PC-3 (cell line): ENCODE data around the gene KCNQ2. TPM values are rescaled to one million over a fixed set of nuclear protein-coding genes. Genes with fewer than 3 reads are reported as not detected.
A peak's percentile ranks its signal among the peaks of the same experiment; 100 is the strongest.

Experiments used
- ATAC-seq: fragments of 200-7000 bp; cut with Tn5 transposase; 2 replicates; pipeline ENCODE4 v1.9.1; 2020; ENCODE audit warnings: mild to moderate bottlenecking, moderate library complexity
- BruUV-seq: library from RNA; stranded (reverse); fragments of 400-500 nt; replicated peaks from 2 replicates; lab custom pipeline; 2021; lab: Mats Ljungman, UMichigan
- CTCF ChIA-PET: fragments of 300-600 bp; sonication (Branson Sonifier 250); formaldehyde crosslinking; loops from one replicate; lab custom pipeline; 2022; ENCODE audit warnings: antibody characterized with exemption; lab: Charles Lee
- POLR2A ChIA-PET: fragments of 300-600 bp; sonication (Branson Sonifier 250); formaldehyde crosslinking; loops from one replicate; lab custom pipeline; 2022; ENCODE audit warnings: antibody characterized with exemption; ENCODE audit not compliant: unreplicated experiment; lab: Charles Lee
- DNase-seq: peaks from one replicate; pipeline ENCODE4 v3.0.0-alpha.2; 2015
- H2AFZ ChIP-seq: fragments of 300-600 bp; sonication (generic); 2 replicates; pipeline ENCODE4 v1.6.0; 2016; ENCODE audit warnings: antibody characterized with exemption, low read length
- H3F3A ChIP-seq: fragments of 300-600 bp; sonication (generic); one replicate; pipeline ENCODE4 v1.6.0; 2017; ENCODE audit warnings: antibody characterized with exemption, low read length, control low read depth, mild to moderate bottlenecking; ENCODE audit not compliant: unreplicated experiment
- H3K27ac ChIP-seq: fragments of 300-600 bp; sonication (generic); 2 replicates; pipeline ENCODE4 v1.5.1; 2016; ENCODE audit warnings: mild to moderate bottlenecking, low read length
- H3K27me3 ChIP-seq: fragments of 300-600 bp; sonication (generic); 2 replicates; pipeline ENCODE4 v1.6.1; 2016; ENCODE audit warnings: low read length, mixed read lengths
- H3K36me3 ChIP-seq: fragments of 300-600 bp; sonication (generic); 2 replicates; pipeline ENCODE4 v1.6.1; 2016; ENCODE audit warnings: low read depth, mixed run types, low read length, mixed read lengths
- H3K4me1 ChIP-seq: fragments of 300-600 bp; sonication (generic); 2 replicates; pipeline ENCODE4 v1.5.1; 2016; ENCODE audit warnings: low read length; ENCODE audit not compliant: insufficient read depth
- H3K4me2 ChIP-seq: fragments of 300-600 bp; sonication (generic); 2 replicates; pipeline ENCODE4 v1.6.0; 2016; ENCODE audit warnings: low read length
- H3K4me3 ChIP-seq: fragments of 300-600 bp; sonication (generic); 2 replicates; pipeline ENCODE4 v1.5.1; 2016; ENCODE audit warnings: mild to moderate bottlenecking, low read length, mixed read lengths
- H3K79me2 ChIP-seq: fragments of 300-600 bp; sonication (generic); 2 replicates; pipeline ENCODE4 v1.6.1; 2017; ENCODE audit warnings: low read length, mixed read lengths
- H3K9ac ChIP-seq: fragments of 300-600 bp; sonication (generic); 2 replicates; pipeline ENCODE4 v1.6.0; 2016; ENCODE audit warnings: mild to moderate bottlenecking, low read length
- H3K9me2 ChIP-seq: fragments of 300-600 bp; sonication (generic); replicated peaks from 2 replicates; pipeline ENCODE4 v1.6.1; 2016; ENCODE audit warnings: mixed run types, low read length, mixed read lengths
- H3K9me3 ChIP-seq: fragments of 300-600 bp; sonication (generic); 2 replicates; pipeline ENCODE4 v1.6.1; 2016; ENCODE audit warnings: low read length, mixed read lengths
- H4K20me1 ChIP-seq: fragments of 300-600 bp; sonication (generic); 2 replicates; pipeline ENCODE4 v1.6.1; 2016; ENCODE audit warnings: low read length, mixed read lengths
- CTCF ChIP-seq: fragments of 300-600 bp; sonication (generic); conservative IDR thresholded peaks from 2 replicates; pipeline ENCODE4 v1.5.1; 2017; ENCODE audit warnings: antibody characterized with exemption, low read depth, mild to moderate bottlenecking, low read length
- EZH2 ChIP-seq: fragments of 300-600 bp; sonication (generic); IDR thresholded peaks from one replicate; pipeline ENCODE4 v1.6.1; 2017; ENCODE audit warnings: antibody characterized with exemption, mild to moderate bottlenecking, low read length; ENCODE audit not compliant: unreplicated experiment
- EZH2phosphoT487 ChIP-seq: fragments of 300-600 bp; sonication (generic); IDR thresholded peaks from 2 replicates; pipeline ENCODE4 v1.6.1; 2018; ENCODE audit warnings: mild to moderate bottlenecking, antibody characterized with exemption, low read length, borderline replicate concordance
- intact Hi-C: fragments of 100-400 bp; cut with micrococcal nuclease; formaldehyde crosslinking; loops from 2 replicates; pipeline ENCODE4 v1.9.0; 2023
- total RNA-seq: library from RNA; depleted of rRNA; stranded (reverse); fragments of >200 nt; gene quantifications from 2 replicates; pipeline ENCODE4 v1.2.3, GENCODE V29; 2014

KCNQ2 gene
- total RNA-seq, 1 experiment from 2014 or later = not detected

DNA sequence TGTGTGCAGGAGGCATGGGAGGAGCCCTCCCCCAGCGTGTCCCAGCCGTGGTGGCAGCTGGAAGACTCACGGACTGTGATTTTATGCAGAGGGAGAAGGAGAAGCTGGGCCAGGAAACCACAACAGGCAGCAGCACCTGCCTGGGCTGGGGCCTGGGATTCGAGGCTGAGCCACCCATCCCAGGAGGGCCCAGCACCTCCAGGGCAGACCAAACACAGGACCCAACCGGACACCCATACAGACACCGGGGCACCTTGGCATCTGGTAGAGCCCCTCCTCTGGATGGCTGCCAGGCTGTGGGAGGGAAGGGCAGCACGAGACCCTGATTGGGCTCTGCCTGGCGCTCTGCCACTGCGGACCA is 69.6 kb downstream of the KCNQ2 start:
- Histone ChIP-seq H2AFZ (no peak overlapping the region), H3K27me3 (peaks cover 40% of the 10 kb centered on the region), H3K4me2 (no peak overlapping the region), H3K9me2 (no peaks in the 10 kb centered on the region), H3K79me2 (no peaks in the 10 kb centered on the region), H3K36me3 (no peaks in the 10 kb centered on the region), H3F3A (no peaks in the 10 kb centered on the region), H3K4me3 (no peak overlapping the region), H3K27ac (no peak overlapping the region), H3K4me1 (no peaks in the 10 kb centered on the region), H3K9ac (no peak overlapping the region), H4K20me1 (no peaks in the 10 kb centered on the region), H3K9me3 (no peaks in the 10 kb centered on the region)
- ChIA-PET CTCF (no interaction called here), POLR2A (no interaction called here)
- DNase-seq (no peak), ATAC-seq (peak; percentile 27; the same call in 1 of the 2 replicates)
- TF ChIP-seq EZH2phosphoT487 = no peak
- TF ChIP-seq CTCF = no peak
- TF ChIP-seq EZH2 = no peak
- no TSS peak for BruUV-seq
- intact Hi-C loops = no loop called here

GRCh38 chr20:63402181-63402859 is 70.1 kb downstream of the KCNQ2 start:
- no TSS peak for BruUV-seq
- POLR2A ChIA-PET = no interaction called here
- ATAC-seq = peak; percentile 49; the same call in 1 of the 2 replicates

More at GRCh38 chr20:63402181-63402859, 70.1 kb downstream of the KCNQ2 start:
- Histone ChIP-seq H3K27me3 (peaks cover 44% of the 10 kb centered on the region), H3K9me3 (no peaks in the 10 kb centered on the region), H3K4me2 (no peak overlapping the region), H3K9ac (no peak overlapping the region), H3K27ac (no peak overlapping the region), H3K36me3 (no peaks in the 10 kb centered on the region), H4K20me1 (no peaks in the 10 kb centered on the region), H3K9me2 (no peaks in the 10 kb centered on the region), H3K4me1 (no peaks in the 10 kb centered on the region), H3F3A (no peaks in the 10 kb centered on the region), H2AFZ (no peak overlapping the region), H3K79me2 (no peaks in the 10 kb centered on the region), H3K4me3 (no peak overlapping the region)
- CTCF ChIA-PET = no interaction called here
- TF ChIP-seq CTCF = no peak
- no peak for TF ChIP-seq EZH2phosphoT487
- TF ChIP-seq EZH2 = no peak
- DNase-seq = no peak
- intact Hi-C loops = no loop called here
